Right renal cortex interstitium (tissue), 3 donors: Measurements from ENCODE around the gene RPS25. TPM values are rescaled to one million over a fixed set of nuclear protein-coding genes. Genes with fewer than 3 reads are reported as not detected.
"Not testable (repeated sequence)": the region's sequence is repeated elsewhere in the genome, so short reads cannot be mapped to it uniquely, and the experiment has no call there.

Experiments
- DNase-seq, 3 donors: peaks; one replicate each; pipeline ENCODE4 v3.0.0-alpha.2; 2013; ENCODE audit warnings: low read depth in 3 of 3, low spot score in 2 of 3
- polyA plus RNA-seq, 3 donors: library from polyadenylated mRNA; unstranded; fragments of 120-200 nt; gene quantifications; one replicate each; pipeline ENCODE4 v1.2.1, GENCODE V29; 2013; ENCODE audit not compliant: insufficient read length in 3 of 3

The RPS25 gene
- polyA plus RNA-seq, 3 donors = 1,153 to 1,249 (median 1,180) TPM

DNA sequence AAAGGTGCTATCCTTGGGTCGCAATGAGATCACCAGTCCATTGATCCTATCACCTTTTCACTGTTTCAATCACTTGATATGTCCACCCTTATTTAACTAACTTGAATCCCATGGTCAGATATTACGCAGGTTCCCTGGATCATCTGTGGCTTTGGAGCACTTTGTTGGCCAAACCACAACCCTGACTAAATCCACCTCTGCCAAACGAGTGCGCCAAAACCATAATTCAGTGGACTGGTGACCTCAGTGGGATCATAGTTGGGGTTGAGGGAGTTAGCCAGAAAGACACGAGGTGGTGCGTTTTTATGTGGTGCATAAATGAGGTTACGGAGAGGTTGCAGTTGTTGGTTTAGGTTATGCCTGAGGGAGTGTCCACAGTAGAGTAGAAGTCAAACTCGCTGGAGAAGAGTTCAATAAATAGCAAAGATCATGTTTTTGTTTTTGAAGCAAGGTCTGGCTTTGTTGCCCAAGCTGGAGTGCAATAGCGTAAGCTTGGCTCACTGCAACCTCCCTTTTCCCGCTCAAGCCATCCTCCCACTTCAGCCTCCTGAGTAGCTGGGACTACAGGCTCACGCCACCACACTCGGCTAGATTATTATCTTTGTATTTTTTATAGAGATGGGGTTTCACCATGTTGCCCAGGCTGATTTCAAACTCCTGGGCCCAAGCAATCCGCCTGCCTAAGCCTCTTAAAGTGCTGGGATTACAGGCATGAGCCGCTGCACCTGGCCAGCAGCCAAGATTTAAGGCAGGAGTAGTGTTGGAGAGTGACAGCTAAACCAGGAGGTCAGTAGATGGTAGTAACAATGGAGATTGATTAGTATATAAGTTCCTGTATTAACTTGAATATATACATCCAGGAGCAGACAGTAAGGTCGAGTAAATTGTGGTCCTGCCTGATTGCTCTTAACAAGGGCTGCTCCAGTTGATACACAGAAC, 42.1 kb downstream of the RPS25 start:
- no peak for DNase-seq

- DNase-seq = no peak
These were observed 44.2 kb downstream of the RPS25 start for GRCh38 chr11:118973985-118974384.

DNA sequence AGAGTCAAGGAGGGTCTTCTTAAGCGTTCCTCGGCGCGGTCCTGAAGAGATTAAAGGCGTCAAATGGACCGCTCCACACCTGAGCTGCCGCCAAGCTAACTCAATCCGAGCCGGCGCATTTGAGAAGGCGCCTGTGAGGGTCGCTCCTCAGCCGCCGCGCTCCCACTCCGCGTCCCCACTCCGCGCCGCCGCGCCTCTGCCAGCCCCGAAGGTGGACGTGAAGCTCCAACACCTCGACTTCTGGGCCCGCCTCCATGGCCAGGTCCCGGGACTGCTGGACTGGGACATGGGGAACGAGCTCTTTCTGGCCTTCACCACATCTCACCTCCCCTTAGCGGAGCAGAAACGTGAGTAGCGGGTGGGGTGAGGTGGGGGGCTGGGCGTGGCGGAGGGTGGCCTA, 46.5 kb downstream of the RPS25 start, which contains the start of gene FOXR1:
Gene FOXR1 (plus strand): TSS at position 116 of the 400 bp plus-strand sequence. CDS start 171 bp downstream, at position 287.
- no peak for DNase-seq

GRCh38 chr11:118969508-118969907, 48.6 kb downstream of the RPS25 start:
- DNase-seq = not testable (repeated sequence)

Other genes starting within 250 kb of the RPS25 start
- gene DDX6, start 227.2 kb downstream of the RPS25 start, polyA plus RNA-seq = 100 to 1,000 TPM; 132 to 136 (median 135) TPM
- not detected for gene CXCR5, start 134.5 kb downstream of the RPS25 start, polyA plus RNA-seq
- 10 to 100 TPM; 21.3 to 23.4 (median 23.0) TPM for gene BCL9L, start 92.4 kb downstream of the RPS25 start, polyA plus RNA-seq
- gene UPK2, start 62.0 kb downstream of the RPS25 start, polyA plus RNA-seq = 10 to 100 TPM in 1 of 3 donors, 1 to 10 TPM in 1, under 1 TPM in 1; 0.22 to 16.8 (median 7.0) TPM
- not detected for gene FOXR1, start 46.6 kb downstream of the RPS25 start, polyA plus RNA-seq
- gene CENATAC, start 20.2 kb downstream of the RPS25 start, polyA plus RNA-seq = 10 to 100 TPM; 16.1 to 17.8 (median 17.1) TPM
- gene TRAPPC4, start 423 bp upstream of the RPS25 start, polyA plus RNA-seq = 100 to 1,000 TPM in 2 of 3 donors, 10 to 100 TPM in 1; 92.9 to 142 (median 100) TPM
- gene SLC37A4, start 12.5 kb upstream of the RPS25 start, polyA plus RNA-seq = 100 to 1,000 TPM in 1 of 3 donors, 10 to 100 TPM in 2; 81.1 to 115 (median 99.9) TPM
- 100 to 1,000 TPM; 110 to 129 (median 127) TPM for gene HYOU1, start 38.9 kb upstream of the RPS25 start, polyA plus RNA-seq
- gene VPS11, start 49.5 kb upstream of the RPS25 start, polyA plus RNA-seq = 10 to 100 TPM; 52.2 to 59.8 (median 54.6) TPM
- 10 to 100 TPM; 24.5 to 29.5 (median 26.8) TPM for gene HMBS, start 66.5 kb upstream of the RPS25 start, polyA plus RNA-seq
- 10 to 100 TPM; 55.7 to 62.6 (median 56.9) TPM for gene DPAGT1, start 83.5 kb upstream of the RPS25 start, polyA plus RNA-seq
- gene C2CD2L, start 89.0 kb upstream of the RPS25 start, polyA plus RNA-seq = 10 to 100 TPM in 1 of 3 donors, 1 to 10 TPM in 2; 9.3 to 12.0 (median 9.5) TPM
- 10 to 100 TPM; 24.3 to 30.5 (median 29.3) TPM for gene HINFP, start 103.2 kb upstream of the RPS25 start, polyA plus RNA-seq
- under 1 TPM; 0.74 to 0.79 (median 0.74) TPM for gene ABCG4, start 130.7 kb upstream of the RPS25 start, polyA plus RNA-seq
- 10 to 100 TPM in 2 of 3 donors, 1 to 10 TPM in 1; 9.7 to 11.3 (median 10.3) TPM for gene NLRX1, start 150.4 kb upstream of the RPS25 start, polyA plus RNA-seq
- gene NHERF4, start 167.1 kb upstream of the RPS25 start, polyA plus RNA-seq = 10 to 100 TPM; 11.7 to 15.4 (median 12.0) TPM
- 10 to 100 TPM; 19.5 to 19.8 (median 19.7) TPM for gene CBL, start 188.0 kb upstream of the RPS25 start, polyA plus RNA-seq